GM12892 (cell line): Measurements from ENCODE around the gene SDHC.

Source experiments
- POLR2A ChIP-seq: IDR thresholded peaks from 2 replicates; pipeline ENCODE4 v1.6.1; 2011; ENCODE audit warnings: low read depth, low read length, control low read depth
- TAF1 ChIP-seq: IDR thresholded peaks from 2 replicates; pipeline ENCODE4 v1.6.1; 2011; ENCODE audit warnings: low read depth, mild to moderate bottlenecking, control low read depth, low read length, borderline replicate concordance

DNA sequence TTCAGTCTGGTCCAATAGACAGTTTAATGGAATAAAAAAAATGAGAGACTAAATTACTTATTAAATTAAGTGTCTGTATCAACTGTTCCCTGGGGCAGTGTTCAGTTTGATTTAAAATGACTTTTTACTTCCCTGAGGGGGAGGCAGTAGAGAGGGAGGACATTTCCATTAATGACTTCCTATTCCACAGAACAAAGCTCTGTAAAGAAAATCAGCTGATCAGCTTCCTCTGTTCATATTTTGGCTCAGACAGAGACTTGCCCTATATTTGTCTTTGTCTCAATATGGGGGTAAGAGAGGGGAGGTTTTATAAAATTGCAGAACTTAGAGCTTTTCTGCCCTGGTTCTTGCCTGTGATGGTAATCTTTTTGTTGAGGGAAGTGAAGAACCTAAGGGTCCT is 45.1 kb downstream of the SDHC start:
- TF ChIP-seq TAF1 (no peak), POLR2A (no peak)
